Epidermal melanocyte (primary cell): Measurements from ENCODE around the gene DHX35.
A peak's percentile ranks its signal among the peaks of the same experiment; 100 is the strongest.
"Not testable (repeated sequence)": the region's sequence is repeated elsewhere in the genome, so short reads cannot be mapped to it uniquely, and the experiment has no call there.

Source experiments
- DNase-seq: peaks from one replicate; pipeline ENCODE4 v3.0.0; 2011; ENCODE audit warnings: low spot score; ENCODE audit not compliant: insufficient read length

The DHX35 gene

DNA sequence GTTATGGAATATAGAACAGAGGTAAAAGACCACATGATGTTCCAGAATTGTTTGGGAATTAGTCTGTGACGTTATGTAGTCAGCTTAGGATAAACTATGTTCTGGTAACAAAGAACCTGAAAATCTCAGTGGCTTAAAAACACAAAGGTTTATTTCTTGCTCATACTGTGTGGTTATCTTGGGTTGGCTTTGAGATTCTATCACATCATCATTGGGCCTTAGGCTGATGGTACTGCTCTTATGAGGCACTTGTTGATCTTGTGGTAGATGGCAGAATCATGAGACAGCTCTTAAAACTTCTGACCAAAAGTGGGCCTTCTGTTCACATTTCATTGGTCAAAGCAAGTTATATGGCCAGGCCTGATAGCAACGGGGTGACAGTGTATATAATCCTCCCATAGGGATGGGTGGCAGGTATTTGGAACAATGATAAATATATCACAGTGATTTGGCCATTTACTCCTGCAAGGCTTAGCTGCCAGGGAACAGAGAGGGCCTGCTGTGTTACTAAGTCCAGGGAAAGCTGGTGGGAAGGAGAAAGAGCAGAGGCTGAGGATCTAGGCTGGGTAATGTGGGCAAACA is 13.5 kb downstream of the DHX35 start:
- no peak for DNase-seq

DNA sequence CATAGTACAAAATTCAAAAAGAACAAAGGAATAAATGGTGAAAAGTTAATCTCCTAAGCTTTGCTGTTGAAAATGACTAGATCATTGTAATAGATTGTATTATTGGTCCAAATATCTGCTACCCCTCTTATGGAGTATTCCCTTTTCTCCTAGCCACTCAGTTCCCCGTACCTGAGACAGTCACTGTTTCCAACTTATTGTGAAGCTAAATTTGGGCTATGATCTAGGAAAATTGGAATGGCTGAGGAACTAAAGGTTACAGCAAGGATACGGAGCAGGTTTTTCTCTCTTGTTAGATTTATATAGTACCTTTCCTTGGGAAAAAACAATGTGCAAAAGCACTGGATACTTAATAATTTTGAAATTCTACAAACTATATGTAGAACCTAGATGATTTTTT is 17.3 kb downstream of the DHX35 start:
- DNase-seq: no peak

DNA sequence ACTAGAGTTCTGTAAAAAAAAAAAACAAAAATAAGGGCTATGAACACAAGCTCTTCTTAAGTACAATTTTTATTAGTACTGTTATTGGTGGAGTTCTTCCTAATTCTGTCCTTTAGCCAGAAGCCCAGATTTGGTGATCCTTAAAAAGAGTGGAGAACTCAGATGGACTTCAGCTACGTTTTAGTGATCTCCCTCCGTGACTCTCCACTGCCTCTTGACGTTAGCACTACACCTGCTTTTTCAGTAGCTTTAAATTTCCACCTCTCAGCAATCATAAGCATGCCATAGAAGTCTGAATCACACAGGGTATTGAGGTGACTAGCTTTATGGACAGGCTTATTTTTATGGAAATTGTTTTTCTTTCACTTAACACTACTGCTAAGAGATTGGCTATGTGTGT is 17.7 kb downstream of the DHX35 start:
- DNase-seq: no peak

DNA sequence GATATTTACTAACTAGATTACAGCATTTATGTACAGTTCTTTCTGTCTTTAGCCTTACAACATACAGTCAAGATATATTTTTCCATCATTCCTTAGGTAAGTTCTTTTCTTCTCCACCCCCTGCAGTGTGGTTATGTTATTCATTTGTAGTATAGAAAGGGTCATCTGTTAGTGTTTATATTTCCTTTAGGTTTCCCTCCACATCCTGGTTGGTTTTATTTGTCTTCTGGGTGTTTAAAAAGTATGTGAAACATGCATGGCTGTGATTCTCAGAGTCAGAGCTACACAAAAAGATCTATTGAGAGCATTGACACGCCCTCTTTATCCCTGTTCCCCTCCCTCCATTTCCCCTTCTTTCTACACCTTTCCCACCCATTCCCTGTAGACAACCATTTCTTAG is 20.1 kb downstream of the DHX35 start:
- no peak for DNase-seq

DNA sequence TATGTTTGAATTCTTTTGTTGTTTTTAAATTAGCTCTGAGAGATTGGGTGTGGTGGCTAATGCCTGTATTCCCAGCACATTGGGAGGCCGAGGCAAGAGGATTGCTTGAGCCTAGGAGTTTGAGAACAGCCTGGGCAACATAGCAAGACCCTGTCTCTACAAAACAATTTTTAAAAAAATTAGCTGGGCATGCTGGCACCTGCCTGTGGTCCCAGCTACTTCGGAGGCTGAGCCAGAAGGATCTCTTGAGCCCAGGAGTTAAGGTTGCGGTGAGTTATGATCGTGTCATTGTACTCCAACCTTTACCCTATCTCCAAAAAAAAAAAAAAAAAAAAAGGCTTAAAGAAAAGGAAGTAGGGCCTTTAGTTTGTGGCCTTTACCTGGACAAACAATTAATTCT is 22.9 kb downstream of the DHX35 start:
- DNase-seq: no peak

DNA sequence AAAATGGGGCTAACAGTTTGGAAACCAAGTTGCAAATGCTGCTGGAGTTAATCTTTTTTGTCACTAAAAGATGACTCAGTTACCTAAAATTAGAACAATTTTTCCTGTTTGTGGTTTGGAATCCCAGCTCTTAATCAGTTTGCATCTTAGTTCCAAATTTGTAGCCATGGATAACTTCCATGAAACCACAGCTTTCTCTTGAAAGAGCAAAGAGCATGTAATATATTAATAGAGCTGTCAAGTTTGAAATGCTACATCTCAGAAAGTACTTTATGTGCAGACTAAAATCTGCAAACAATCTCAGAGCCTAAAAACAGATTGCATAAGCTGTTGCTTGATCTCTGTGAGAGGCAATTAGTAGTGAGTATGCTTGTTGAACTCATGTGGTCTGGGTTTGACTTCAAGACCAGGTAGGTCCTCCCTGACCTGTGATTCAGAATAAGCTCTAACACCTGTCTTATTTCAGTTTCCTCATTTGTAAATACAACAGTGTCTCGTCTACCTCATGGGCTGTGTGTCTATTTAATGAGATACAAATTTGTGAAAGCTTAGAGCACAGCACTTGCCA is 23.5 kb downstream of the DHX35 start:
- peak; percentile 29 for DNase-seq

DNA sequence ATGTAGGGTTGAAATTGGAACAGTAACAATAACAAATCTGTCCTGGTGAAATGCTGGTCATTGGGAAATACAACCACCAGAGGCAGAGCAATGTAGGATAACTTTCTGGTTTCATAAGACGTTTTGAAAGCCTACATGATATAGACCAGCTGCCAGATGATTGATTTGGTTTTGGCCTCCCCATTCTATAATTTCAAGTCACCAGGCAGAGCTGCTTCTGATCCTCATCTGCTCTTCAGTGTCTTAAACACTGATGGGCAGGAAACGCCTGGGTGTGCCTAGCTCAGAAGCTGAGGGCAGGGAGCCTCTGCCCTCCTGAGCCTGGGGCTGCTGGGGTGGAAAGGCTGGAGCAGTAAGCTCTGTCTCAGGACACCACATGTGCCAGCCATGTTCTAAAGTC is 24.5 kb downstream of the DHX35 start:
- no peak for DNase-seq

DNA sequence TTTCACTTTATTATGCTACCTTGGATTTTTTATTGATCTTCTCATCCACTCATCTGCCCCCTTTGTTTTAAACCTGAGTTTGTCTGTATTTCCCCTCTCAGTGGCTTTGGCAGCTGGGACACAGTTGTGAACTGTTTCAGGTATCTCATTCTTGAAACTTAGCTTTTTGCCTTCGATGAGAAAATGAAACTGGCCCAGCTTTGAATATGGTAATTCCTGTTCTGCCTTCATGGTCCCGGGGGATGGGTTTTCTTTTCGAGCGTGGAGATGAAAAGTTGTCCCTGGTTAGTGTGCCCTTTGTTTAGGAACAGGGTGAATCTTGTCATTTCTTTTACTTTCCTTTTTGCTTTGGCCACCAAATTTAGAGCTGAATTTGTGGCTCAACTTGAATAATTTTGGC is 25.6 kb downstream of the DHX35 start:
- no peak for DNase-seq

DNA sequence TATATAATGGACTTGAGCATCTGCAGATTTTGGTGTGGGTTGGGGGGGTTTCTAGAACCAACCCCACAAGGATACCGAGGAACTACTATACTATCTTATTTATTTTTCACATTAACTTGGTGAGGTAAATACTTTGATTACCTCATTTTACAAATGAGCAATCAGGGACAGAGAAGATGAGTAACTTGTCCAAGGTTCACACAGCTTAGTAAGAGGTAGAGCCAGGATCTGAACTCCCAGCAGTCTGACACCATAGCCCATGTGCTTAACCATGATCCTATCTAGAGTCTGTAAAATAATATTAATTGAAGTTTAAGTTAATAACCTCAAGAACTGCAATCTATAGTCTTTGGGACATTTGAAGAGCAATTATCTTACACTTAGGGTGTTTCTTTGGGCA is 28.6 kb downstream of the DHX35 start:
- no peak for DNase-seq

DNA sequence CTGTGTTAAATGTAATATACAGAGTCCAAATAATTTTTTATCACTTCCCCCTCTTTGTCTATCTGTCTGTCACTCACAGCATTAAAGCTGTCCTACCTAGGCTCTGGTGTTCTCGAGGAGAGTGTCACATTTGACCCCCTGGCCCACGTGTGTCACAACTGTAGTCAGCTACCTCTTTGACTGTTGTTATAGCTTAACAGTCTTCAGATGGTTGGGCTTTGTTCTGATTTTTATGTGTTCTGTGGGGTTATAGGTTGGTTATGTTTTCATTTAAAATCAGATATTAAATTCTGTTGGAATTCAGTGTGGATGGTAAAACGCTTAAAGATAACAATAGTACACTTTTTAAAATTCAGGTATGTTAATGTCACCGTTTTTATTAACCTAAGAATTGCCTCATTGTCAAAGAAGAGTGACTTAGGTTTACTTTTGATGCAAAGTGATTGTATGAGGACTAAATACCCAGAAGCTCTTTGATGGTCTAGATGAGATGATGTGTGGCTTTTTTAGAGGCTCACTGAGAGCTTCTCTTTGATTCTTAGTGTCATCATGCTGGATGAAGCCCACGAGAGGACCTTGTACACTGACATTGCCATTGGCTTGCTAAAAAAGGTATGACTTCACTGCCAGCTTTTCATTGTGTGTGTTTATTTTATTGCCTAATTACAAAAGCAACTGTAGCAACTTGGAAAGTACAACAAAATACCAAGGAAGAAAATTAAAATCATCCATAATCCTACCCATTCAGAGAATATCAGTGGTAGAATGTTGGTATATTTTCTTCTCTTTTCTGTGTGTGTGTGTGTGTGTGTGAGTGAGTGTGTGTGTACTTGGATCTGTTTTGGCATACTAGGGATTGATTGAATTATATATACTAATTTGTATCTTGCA is 29.9 kb downstream of the DHX35 start:
- DNase-seq: no peak

DNA sequence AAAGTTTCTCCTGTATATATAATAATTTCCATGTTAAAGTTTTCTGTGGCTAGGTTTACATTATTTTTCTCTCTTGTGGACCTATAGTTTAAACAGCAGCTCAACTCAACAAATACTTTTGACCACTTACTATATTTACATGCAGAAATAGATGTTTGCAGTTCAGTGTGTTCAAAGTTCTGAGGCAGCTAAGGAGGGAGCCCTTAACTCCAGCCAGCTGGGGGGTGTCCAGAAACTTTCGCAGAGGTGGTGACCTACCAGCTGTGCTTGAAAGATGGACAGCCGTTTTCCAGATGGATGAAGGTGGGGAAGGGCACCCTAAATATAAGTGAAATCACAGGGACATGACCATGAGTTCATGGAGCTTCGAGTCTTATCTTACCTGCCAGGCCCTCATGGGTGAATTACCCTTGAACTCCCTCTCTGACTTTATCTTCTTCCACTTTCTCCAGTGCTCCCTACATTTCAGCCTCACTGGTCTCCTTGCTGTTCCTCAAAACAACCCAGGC is 33.4 kb downstream of the DHX35 start:
- DNase-seq: no peak

DNA sequence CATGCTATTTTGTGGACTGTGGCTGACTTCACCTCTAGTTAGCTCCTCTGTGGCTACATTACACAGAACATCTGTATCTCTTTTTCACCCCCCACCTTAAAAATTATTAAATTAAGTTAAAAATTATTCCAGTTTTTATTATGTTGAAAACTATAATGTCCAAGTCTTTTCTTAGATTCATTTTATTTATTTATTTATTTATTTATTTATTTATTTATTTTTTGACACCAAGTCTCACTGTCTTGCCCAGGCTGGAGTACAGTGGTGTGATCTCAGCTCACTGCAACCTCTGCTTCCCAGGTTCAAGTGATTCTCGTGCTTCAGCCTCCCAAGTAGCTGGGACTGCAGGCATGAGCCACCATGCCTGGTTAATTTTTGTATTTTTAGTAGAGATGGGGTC is 34.7 kb downstream of the DHX35 start:
- DNase-seq: not testable (repeated sequence)

DNA sequence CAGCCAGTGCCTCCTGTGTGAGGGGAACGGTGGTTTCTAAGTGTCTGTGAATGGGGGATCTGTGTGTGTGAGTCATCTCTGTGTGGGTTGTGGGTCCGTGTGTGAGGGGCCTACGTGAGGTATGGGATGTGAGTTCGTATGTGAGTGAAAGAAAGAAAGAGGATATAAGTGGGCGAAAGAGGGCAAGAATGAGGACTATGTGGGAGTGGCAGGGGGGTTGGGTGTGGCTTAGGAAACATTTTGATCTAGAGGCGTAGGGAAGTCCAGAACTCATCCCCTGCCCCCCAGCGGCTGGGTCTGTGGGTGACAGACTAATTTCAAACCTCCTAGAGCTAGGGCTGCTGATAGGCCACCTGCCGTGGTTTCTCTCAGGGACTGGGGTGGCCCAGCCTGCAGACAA is 35.5 kb downstream of the DHX35 start:
- no peak for DNase-seq

DNA sequence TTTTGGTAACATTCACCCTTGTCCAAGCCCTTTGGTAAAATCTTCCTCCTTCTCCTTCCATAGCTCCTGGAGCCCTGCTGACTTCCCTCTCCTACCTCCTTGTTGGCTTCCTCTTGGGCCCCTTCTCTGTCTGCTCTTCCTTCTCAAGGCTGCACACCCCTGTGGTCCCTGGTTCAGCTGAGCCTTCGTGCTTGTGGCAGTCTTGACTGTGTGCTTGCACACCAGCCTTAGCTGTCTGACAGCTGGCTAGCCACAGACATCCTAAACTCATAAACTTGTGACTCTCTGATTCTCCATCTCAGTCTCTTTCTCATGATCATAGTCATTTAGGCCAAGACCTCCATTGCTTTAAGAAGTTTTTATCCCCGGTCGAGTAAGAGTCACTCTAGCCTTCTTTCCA is 37.1 kb downstream of the DHX35 start:
- no peak for DNase-seq

DNA sequence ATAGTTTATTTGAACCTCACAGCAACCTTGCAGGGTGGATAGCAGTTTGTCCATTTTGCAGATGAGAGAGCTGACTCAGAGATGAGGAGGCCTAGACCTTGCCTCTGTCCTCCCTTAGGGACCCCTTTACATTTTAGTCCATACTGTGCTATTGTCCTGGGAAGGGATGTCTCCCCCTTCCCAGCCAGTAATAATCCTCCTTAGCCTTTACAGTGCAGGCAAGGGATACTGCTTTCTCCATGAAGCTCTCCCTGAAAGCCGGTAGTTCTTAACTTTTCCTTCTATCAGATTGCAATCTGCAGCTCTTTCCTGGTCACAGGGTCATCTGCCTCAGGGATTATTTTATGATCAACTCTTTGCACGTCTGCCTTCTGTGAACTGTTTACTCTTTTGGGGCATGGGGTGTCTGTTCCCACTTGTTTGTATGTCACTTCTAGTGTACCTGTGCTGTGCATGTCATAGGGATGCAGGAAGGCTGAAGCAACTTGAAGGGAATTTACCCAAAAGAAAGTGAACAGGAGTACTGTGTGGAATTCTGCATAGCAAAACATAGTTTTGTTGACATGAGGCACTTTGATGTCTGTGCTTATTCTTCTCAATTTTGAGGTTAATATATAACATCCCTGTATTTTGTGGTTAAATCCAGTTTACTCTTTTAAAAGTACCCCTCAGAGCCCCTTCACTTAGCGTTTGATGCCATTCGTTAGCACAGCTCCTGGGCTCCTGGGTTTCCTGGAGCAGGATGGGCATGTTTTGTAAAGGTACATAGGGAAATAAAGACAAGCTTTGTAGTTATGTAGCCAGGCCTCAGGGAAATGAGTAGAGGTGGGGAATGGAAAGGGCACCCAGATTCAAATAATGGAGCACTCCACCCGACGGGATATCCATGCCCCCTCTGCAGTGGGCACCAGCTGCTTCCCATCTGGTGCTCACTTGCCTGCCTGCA is 38.1 kb downstream of the DHX35 start:
- DNase-seq: no peak

DNA sequence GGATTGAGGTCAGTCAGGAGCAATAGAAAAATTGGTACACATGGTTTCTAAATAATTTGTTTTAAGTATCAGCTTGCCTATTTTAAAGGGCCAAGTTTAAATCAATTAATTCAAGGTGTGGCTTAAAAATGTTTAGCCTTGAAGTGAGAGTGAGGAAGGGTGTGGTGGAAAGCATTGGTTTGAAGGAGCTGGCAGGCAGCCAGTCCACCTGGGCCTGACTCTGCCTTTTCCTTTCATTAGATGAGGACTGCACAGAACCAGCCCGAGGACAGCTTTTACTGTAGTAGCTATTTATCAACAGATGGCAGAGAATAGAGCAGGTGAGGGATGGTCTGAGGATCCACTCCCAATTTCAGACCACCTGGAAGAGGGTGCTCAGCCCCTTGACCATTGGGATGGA is 42.4 kb downstream of the DHX35 start:
- DNase-seq: no peak

DNA sequence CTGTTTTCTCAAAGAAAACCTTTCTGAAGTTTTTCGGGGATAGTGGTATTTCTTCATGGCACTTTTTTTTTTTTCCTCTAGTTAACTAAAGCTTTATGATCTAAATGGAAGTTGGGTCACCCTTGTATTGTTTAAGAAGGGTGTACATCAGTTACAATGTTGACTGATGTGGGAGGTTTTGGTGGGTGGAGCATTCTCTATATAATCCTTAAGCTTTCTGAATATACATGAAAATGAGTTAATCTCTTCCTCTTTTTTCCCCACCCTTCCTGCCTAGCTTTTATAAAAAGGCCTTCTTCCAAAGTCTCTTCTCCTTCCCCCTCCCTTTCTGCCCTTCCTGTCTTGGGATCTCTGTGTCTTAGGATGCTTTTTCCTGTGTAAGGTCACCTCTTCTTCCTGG is 47.2 kb downstream of the DHX35 start:
- DNase-seq: no peak

DNA sequence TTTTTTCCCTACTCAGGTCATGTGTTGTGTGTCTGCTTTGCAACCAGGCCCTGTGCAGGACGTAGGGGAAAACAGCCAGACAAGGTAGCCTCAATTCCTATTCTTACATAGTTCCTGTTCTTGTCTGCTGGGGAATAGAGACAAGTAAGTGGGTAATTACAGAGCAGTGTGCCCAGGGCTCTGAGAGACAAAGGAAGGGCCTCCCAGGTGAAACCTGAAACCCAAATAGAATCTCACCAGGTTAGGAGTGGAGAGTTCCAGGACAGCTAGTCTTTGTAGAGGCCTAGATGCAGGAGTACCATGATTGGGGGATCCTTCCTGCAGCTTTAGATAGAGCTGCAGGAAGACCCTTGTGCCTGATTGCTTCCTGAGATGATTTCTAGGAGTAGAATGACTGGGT is 48.4 kb downstream of the DHX35 start:
- no peak for DNase-seq

DNA sequence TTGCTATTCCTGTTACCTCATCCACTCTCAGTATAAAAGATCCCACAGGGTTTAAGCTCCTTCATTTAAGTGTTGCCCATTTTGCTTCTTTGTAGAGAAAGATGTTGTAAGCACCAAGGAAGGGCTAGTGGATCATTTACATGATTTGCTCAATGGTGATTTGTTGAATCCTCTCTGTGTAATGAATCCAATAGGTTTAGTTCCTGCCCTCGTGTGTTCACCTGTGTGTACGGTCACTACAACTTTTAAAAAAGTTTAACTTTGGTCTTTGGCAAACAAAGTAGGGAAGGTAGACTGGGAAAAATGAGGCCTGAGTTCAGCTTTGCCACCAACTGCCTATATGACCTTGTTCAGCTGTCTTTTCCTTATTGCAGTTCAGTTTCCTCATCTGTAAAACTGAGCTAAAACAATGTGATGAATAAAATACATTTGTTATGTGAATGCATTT is 51.5 kb downstream of the DHX35 start:
- no peak for DNase-seq

DNA sequence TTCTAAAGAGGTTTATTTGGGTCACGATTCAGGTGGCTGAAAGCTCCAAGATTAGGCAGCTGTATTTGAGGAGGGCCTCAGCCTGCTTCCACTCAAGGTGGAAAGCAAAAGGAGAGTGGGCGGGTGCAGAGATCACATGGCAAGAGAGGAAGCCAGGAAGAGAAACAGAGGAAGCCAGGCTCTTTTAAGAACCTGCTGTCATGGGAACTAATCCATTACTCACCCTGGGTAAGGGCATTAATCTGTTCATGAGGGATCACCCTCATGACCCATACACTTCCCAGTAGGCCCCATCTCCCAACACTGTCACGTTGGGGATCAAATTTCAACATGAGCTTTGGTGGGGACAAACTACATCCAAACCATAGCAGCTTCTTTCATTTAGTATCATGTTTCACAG is 53.9 kb downstream of the DHX35 start:
- no peak for DNase-seq

DNA sequence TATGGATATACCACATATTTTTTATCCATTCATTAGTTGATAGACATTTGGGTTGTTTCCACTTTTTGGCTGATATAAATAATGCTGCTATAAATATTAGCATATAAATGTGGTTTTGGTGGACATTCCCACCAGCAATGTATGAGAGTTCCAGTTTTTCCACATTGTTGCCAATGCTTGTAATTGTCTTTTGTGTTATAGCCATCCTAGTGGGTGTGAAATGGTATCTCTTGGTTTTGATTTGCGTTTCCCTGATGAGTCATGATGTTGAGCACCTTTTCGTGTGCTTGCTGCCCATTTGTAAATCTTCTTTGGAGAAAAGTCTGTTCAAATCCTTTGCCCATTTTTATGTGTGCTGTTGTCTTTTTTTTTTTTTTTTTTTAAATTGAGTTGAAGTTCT is 54.4 kb downstream of the DHX35 start:
- DNase-seq: no peak
